Measurements from ENCODE around the gene POU6F2.

Gene POU6F2

GRCh38 chr7:39301543-39301942 is 323.8 kb downstream of the POU6F2 start:
- Histone ChIP-seq H3K27ac (ENCODE audit: poor library complexity, severe bottlenecking) (no peak overlapping the region), H3K4me1 (ENCODE audit: insufficient read depth, poor library complexity, severe bottlenecking) (no peaks in the 10 kb centered on the region), H3K27me3 (ENCODE audit: insufficient read depth, poor library complexity, severe bottlenecking) (no peaks in the 10 kb centered on the region), H3K9me3 (ENCODE audit: severe bottlenecking) (no peaks in the 10 kb centered on the region), H3K4me3 (ENCODE audit: severe bottlenecking) (no peak overlapping the region), H3K36me3 (ENCODE audit: low read depth) (no peaks in the 10 kb centered on the region)
- TF ChIP-seq CTCF (IDR thresholded peaks at IDR 0.05; ENCODE audit: poor library complexity, severe bottlenecking), result no peak
- ATAC-seq (ENCODE audit: low read depth) (no peak), DNase-seq (ENCODE audit: low spot score) (no peak)

- Histone ChIP-seq H3K4me3 (ENCODE audit: severe bottlenecking) (no peak overlapping the region), H3K27me3 (ENCODE audit: insufficient read depth, poor library complexity, severe bottlenecking) (peaks cover 2% of the 10 kb centered on the region), H3K36me3 (ENCODE audit: low read depth) (no peaks in the 10 kb centered on the region), H3K9me3 (ENCODE audit: severe bottlenecking) (no peaks in the 10 kb centered on the region), H3K27ac (ENCODE audit: poor library complexity, severe bottlenecking) (no peak overlapping the region), H3K4me1 (ENCODE audit: insufficient read depth, poor library complexity, severe bottlenecking) (no peaks in the 10 kb centered on the region)
- no peak for DNase-seq (ENCODE audit: low spot score)
- ATAC-seq (ENCODE audit: low read depth), result no peak
- TF ChIP-seq CTCF (IDR thresholded peaks at IDR 0.05; ENCODE audit: poor library complexity, severe bottlenecking), result no peak
Measured at GRCh38 chr7:39304178-39304577, 326.5 kb downstream of the POU6F2 start.

GRCh38 chr7:39304668-39305405 is 327.1 kb downstream of the POU6F2 start:
- Histone ChIP-seq H3K36me3 (ENCODE audit: low read depth) (no peaks in the 10 kb centered on the region), H3K4me1 (ENCODE audit: insufficient read depth, poor library complexity, severe bottlenecking) (no peaks in the 10 kb centered on the region), H3K27ac (ENCODE audit: poor library complexity, severe bottlenecking) (no peak overlapping the region), H3K4me3 (ENCODE audit: severe bottlenecking) (no peak overlapping the region), H3K9me3 (ENCODE audit: severe bottlenecking) (no peaks in the 10 kb centered on the region), H3K27me3 (ENCODE audit: insufficient read depth, poor library complexity, severe bottlenecking) (peaks cover 2% of the 10 kb centered on the region)
- DNase-seq (ENCODE audit: low spot score) (no peak), ATAC-seq (ENCODE audit: low read depth) (no peak)
- TF ChIP-seq CTCF (IDR thresholded peaks at IDR 0.05; ENCODE audit: poor library complexity, severe bottlenecking), result no peak

- TF ChIP-seq CTCF (IDR thresholded peaks at IDR 0.05; ENCODE audit: poor library complexity, severe bottlenecking), result no peak
- H3K27me3 ChIP-seq (ENCODE audit: insufficient read depth, poor library complexity, severe bottlenecking), result peaks cover 2% of the 10 kb centered on the region
- no peak for DNase-seq (ENCODE audit: low spot score)
- H3K4me3 ChIP-seq (ENCODE audit: severe bottlenecking), result no peak overlapping the region
- H3K36me3 ChIP-seq (ENCODE audit: low read depth), result no peaks in the 10 kb centered on the region
- H3K27ac ChIP-seq (ENCODE audit: poor library complexity, severe bottlenecking), result no peak overlapping the region
- no peak for ATAC-seq (ENCODE audit: low read depth)
- H3K9me3 ChIP-seq (ENCODE audit: severe bottlenecking), result no peaks in the 10 kb centered on the region
- H3K4me1 ChIP-seq (ENCODE audit: insufficient read depth, poor library complexity, severe bottlenecking), result no peaks in the 10 kb centered on the region
Measured at GRCh38 chr7:39306016-39306570, 328.4 kb downstream of the POU6F2 start.

GRCh38 chr7:39310699-39311098 is 333.0 kb downstream of the POU6F2 start:
- no peak for TF ChIP-seq CTCF (IDR thresholded peaks at IDR 0.05; ENCODE audit: poor library complexity, severe bottlenecking)
- H3K9me3 ChIP-seq (ENCODE audit: severe bottlenecking), result no peaks in the 10 kb centered on the region
- H3K36me3 ChIP-seq (ENCODE audit: low read depth), result no peaks in the 10 kb centered on the region
- no peaks in the 10 kb centered on the region for H3K4me1 ChIP-seq (ENCODE audit: insufficient read depth, poor library complexity, severe bottlenecking)
- DNase-seq (ENCODE audit: low spot score) (no peak), ATAC-seq (ENCODE audit: low read depth) (no peak)
- H3K4me3 ChIP-seq (ENCODE audit: severe bottlenecking), result no peak overlapping the region
- H3K27ac ChIP-seq (ENCODE audit: poor library complexity, severe bottlenecking), result no peak overlapping the region
- peaks cover 5% of the 10 kb centered on the region for H3K27me3 ChIP-seq (ENCODE audit: insufficient read depth, poor library complexity, severe bottlenecking)

Data from RWPE2 (cell line).